NCI-H82 treated with DMSO at 0.1 percent for 48 hours (cell line): ENCODE measurements around the gene UPB1.

Experiments
- DNase-seq: peaks from one replicate; lab custom pipeline; 2025; ENCODE audit not compliant: unreplicated experiment; lab: John Stamatoyannopoulos, UW

The UPB1 gene

GRCh38 chr22:24555165-24556039 is 60.3 kb downstream of the UPB1 start, which contains the start of gene SNRPD3:
Gene SNRPD3 (plus strand): TSS chr22:24555999. CDS start chr22:24557675, 1,676 bp downstream.
- DNase-seq: peak; percentile 91

- no peak for DNase-seq
Observed at GRCh38 chr22:24559471-24559870, 64.3 kb downstream of the UPB1 start.

- DNase-seq: no peak
Observed at GRCh38 chr22:24563246-24563645, 68.1 kb downstream of the UPB1 start.

GRCh38 chr22:24564376-24565058 is 69.4 kb downstream of the UPB1 start:
- no peak for DNase-seq

- DNase-seq: no peak
Observed at GRCh38 chr22:24565077-24565476, 69.9 kb downstream of the UPB1 start.

GRCh38 chr22:24566899-24567511 is 71.9 kb downstream of the UPB1 start:
- no peak for DNase-seq

GRCh38 chr22:24567668-24568067 is 72.5 kb downstream of the UPB1 start:
- no peak for DNase-seq

GRCh38 chr22:24571266-24571665 is 76.1 kb downstream of the UPB1 start:
- no peak for DNase-seq

- DNase-seq: no peak
Observed at GRCh38 chr22:24576778-24577177, 81.6 kb downstream of the UPB1 start.
